Keratinocyte (primary cell): ENCODE results near the gene THOC7. TPM values are rescaled to one million over a fixed set of nuclear protein-coding genes. Genes with fewer than 3 reads are reported as not detected.

Experiments
- DNase-seq: peaks from one replicate; pipeline ENCODE4 v3.0.0-alpha.2; 2011; ENCODE audit warnings: low read depth, missing footprints, low spot score
- FAIRE-seq: peaks from 2 replicates; lab custom pipeline; 2011; peaks lifted over from hg19 to GRCh38; lab: Jason Lieb, UNC
- H2AFZ ChIP-seq: 2 replicates; pipeline ENCODE4 v1.6.0; 2012; ENCODE audit warnings: low read length, control low read depth, inconsistent platforms; ENCODE audit not compliant: control insufficient read depth
- H3K27ac ChIP-seq: 2 replicates; pipeline ENCODE4 v1.5.1; 2011; ENCODE audit warnings: low read length; ENCODE audit not compliant: control insufficient read depth, insufficient read depth
- H3K27me3 ChIP-seq: 3 replicates; pipeline ENCODE4 v1.6.0; 2011; ENCODE audit warnings: low read length; ENCODE audit not compliant: control insufficient read depth, insufficient read depth; ENCODE audit errors: extremely low read depth
- H3K36me3 ChIP-seq, 2 experiments: 2 replicates in 1 of 2; 3 replicates in 1 of 2; pipeline ENCODE4 v1.5.1; 2011; ENCODE audit warnings: low read length in 2 of 2, mild to moderate bottlenecking in 1 of 2; ENCODE audit not compliant: control insufficient read depth in 2 of 2, insufficient read depth in 2 of 2; ENCODE audit errors: extremely low read depth in 1 of 2
- H3K4me1 ChIP-seq: 3 replicates; pipeline ENCODE4 v1.5.1; 2011; ENCODE audit warnings: low read length; ENCODE audit not compliant: control insufficient read depth, insufficient read depth; ENCODE audit errors: extremely low read depth
- H3K4me2 ChIP-seq: 3 replicates; pipeline ENCODE4 v1.6.0; 2011; ENCODE audit warnings: low read depth, low read length; ENCODE audit not compliant: control insufficient read depth, insufficient read depth; ENCODE audit errors: extremely low read depth
- H3K4me3 ChIP-seq, 3 experiments: fragments of 200-600 bp in 1 of 3; sonication (generic) in 1 of 3; 2 replicates in 2 of 3; 3 replicates in 1 of 3; pipeline ENCODE4 v1.5.1; 2011 to 2016; ENCODE audit warnings: low read length in 3 of 3, mild to moderate bottlenecking in 3 of 3, control low read depth in 2 of 3, inconsistent platforms in 1 of 3, low read depth in 1 of 3, mixed read lengths in 1 of 3, mixed run types in 1 of 3, moderate library complexity in 1 of 3; ENCODE audit not compliant: control insufficient read depth in 2 of 3, insufficient read depth in 2 of 3; ENCODE audit errors: extremely low read depth in 1 of 3
- H3K79me2 ChIP-seq: 2 replicates; pipeline ENCODE4 v1.6.0; 2012; ENCODE audit warnings: low read length; ENCODE audit not compliant: control insufficient read depth, insufficient read depth
- H3K9ac ChIP-seq: 3 replicates; pipeline ENCODE4 v1.6.0; 2011; ENCODE audit warnings: low read length; ENCODE audit not compliant: control insufficient read depth, insufficient read depth; ENCODE audit errors: extremely low read depth
- H3K9me1 ChIP-seq: 3 replicates; pipeline ENCODE4 v1.6.0; 2011; ENCODE audit warnings: low read length; ENCODE audit not compliant: control insufficient read depth, insufficient read depth; ENCODE audit errors: extremely low read depth
- H3K9me3 ChIP-seq: 2 replicates; pipeline ENCODE4 v1.5.1; 2012; ENCODE audit warnings: low read depth, low read length; ENCODE audit not compliant: control insufficient read depth
- H4K20me1 ChIP-seq: 3 replicates; pipeline ENCODE4 v1.6.0; 2011; ENCODE audit warnings: low read length; ENCODE audit not compliant: control insufficient read depth, insufficient read depth; ENCODE audit errors: extremely low read depth
- EZH2 ChIP-seq: IDR thresholded peaks from one replicate; pipeline ENCODE4 v1.6.1; 2012; ENCODE audit warnings: inconsistent platforms, mild to moderate bottlenecking, low read length, moderate library complexity
- dilution Hi-C: fragments of 300-500 bp; cut with MboI; formaldehyde crosslinking; loops from one replicate; pipeline ENCODE4 v1.7.0; 2020; ENCODE audit warnings: low sequenced_read_pairs; ENCODE audit not compliant: extremely low pct_ligation_motif_present
- polyA plus RNA-seq, 5 experiments: library from polyadenylated mRNA; depleted of rRNA in 3 of 5; stranded (reverse) in 3 of 5; stranded (forward) in 1 of 5; unstranded in 1 of 5; fragments of >200 nt; gene quantifications; 1 replicate in 1 of 5; 2 replicates in 3 of 5; 3 replicates in 1 of 5; pipeline versions ENCODE4 v1.2.1 to v1.2.3, GENCODE V29; 2011 to 2012; ENCODE audit warnings: missing spikeins in 2 of 5, low read depth in 1 of 5, low replicate concordance in 1 of 5
- TF ChIP-seq, protein P1 (sequence below), 3 experiments: IDR thresholded peaks in 1 of 3; conservative IDR thresholded peaks in 1 of 3; optimal IDR thresholded peaks in 1 of 3; 2 replicates in 2 of 3; 3 replicates in 1 of 3; pipeline versions ENCODE3 to v1.5.1; 2011; ENCODE audit warnings: low read length in 3 of 3, mild to moderate bottlenecking in 3 of 3, moderate library complexity in 2 of 3, control low read depth in 1 of 3, inconsistent platforms in 1 of 3; ENCODE audit not compliant: insufficient read depth in 2 of 3; ENCODE audit errors: extremely low read depth in 1 of 3

The THOC7 gene
- polyA plus RNA-seq, 1 donor (not counting 4 experiments of a cell fraction or from before 2014, with no cell fraction given), result 131 TPM

DNA sequence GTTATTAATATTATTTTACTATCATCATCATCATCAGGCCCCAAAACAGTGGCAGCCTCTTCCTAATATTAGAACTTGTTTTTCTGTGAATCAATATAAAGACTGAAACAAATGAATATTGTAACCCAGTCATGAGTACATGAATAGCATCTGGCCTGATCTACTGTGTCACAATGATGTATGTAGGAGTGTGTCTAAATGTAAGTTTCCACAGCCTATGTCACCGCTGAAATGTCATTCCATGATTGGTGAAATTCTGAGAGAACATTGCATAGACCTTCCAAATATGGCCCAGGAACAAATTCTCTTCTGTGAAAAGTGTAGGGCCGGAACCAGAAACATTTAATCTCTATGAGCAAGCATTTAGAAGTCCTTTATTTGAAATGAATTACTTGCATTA is 65.1 kb downstream of the THOC7 start:
- no peak overlapping the region for H2AFZ ChIP-seq
- H4K20me1 ChIP-seq, result no peaks in the 10 kb centered on the region
- no peaks in the 10 kb centered on the region for H3K79me2 ChIP-seq
- H3K9ac ChIP-seq, result no peak overlapping the region
- peaks cover 3% of the 10 kb centered on the region for H3K4me1 ChIP-seq
- H3K4me2 ChIP-seq, result no peak overlapping the region
- no peak overlapping the region for H3K27ac ChIP-seq
- no peaks in the 10 kb centered on the region for H3K36me3 ChIP-seq
- no peaks in the 10 kb centered on the region for H3K9me1 ChIP-seq
- TF ChIP-seq EZH2, result no peak
- TF ChIP-seq, protein P1, sequence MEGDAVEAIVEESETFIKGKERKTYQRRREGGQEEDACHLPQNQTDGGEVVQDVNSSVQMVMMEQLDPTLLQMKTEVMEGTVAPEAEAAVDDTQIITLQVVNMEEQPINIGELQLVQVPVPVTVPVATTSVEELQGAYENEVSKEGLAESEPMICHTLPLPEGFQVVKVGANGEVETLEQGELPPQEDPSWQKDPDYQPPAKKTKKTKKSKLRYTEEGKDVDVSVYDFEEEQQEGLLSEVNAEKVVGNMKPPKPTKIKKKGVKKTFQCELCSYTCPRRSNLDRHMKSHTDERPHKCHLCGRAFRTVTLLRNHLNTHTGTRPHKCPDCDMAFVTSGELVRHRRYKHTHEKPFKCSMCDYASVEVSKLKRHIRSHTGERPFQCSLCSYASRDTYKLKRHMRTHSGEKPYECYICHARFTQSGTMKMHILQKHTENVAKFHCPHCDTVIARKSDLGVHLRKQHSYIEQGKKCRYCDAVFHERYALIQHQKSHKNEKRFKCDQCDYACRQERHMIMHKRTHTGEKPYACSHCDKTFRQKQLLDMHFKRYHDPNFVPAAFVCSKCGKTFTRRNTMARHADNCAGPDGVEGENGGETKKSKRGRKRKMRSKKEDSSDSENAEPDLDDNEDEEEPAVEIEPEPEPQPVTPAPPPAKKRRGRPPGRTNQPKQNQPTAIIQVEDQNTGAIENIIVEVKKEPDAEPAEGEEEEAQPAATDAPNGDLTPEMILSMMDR (optimal IDR thresholded peaks at IDR 0.05 in 1 of 3, IDR thresholded peaks at IDR 0.05 in 1 of 3, conservative IDR thresholded peaks at IDR 0.05 in 1 of 3; ENCODE audit: extremely low read depth in 1 of 3, insufficient read depth in 2 of 3, low read length in 3 of 3), result no peak
- H3K9me3 ChIP-seq, result no peaks in the 10 kb centered on the region
- FAIRE-seq (no peak), DNase-seq (no peak)
- dilution Hi-C loops, result no loop called here
- no peaks in the 10 kb centered on the region for H3K27me3 ChIP-seq
- no peak overlapping the region for H3K4me3 ChIP-seq

DNA sequence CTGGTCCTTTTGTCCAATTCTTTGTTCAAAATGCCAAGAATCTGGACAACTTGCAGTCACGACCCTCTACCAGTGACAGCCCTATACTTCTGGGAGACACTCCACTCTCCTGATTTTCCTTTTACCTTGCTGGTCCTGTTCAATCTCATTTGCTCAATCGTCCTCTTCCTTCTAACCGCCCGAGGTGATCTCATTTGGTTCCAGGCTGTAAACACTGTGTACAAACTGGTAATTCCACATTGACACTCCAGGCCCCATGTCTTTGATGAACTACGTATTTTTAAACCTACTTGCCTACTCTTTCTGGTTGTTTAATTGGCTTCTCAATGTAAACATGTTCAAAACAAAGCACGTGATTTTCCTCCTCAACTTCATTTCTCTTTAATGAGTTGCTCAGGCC is 68.2 kb downstream of the THOC7 start:
- H2AFZ ChIP-seq, result peak overlapping the region; percentile 44
- H3K9me3 ChIP-seq, result no peaks in the 10 kb centered on the region
- DNase-seq, result no peak
- no peak overlapping the region for H3K27ac ChIP-seq
- H3K79me2 ChIP-seq, result no peaks in the 10 kb centered on the region
- H3K4me3 ChIP-seq, result no peak overlapping the region
- no peak for FAIRE-seq
- H3K4me2 ChIP-seq, result peak overlapping the region; percentile 28
- dilution Hi-C loops, result no loop called here
- H3K36me3 ChIP-seq, result no peaks in the 10 kb centered on the region
- H3K4me1 ChIP-seq, result peaks cover 3% of the 10 kb centered on the region
- H3K9me1 ChIP-seq, result no peaks in the 10 kb centered on the region
- H3K27me3 ChIP-seq, result no peaks in the 10 kb centered on the region
- H3K9ac ChIP-seq, result no peak overlapping the region
- no peaks in the 10 kb centered on the region for H4K20me1 ChIP-seq
- TF ChIP-seq, protein P1 (optimal IDR thresholded peaks at IDR 0.05 in 1 of 3, IDR thresholded peaks at IDR 0.05 in 1 of 3, conservative IDR thresholded peaks at IDR 0.05 in 1 of 3; ENCODE audit: extremely low read depth in 1 of 3, insufficient read depth in 2 of 3, low read length in 3 of 3), result no peak
- no peak for TF ChIP-seq EZH2
